Neural cell (in vitro differentiated cells): ENCODE data around the gene TRIO.

Experiments
- TF ChIP-seq, protein P1 (sequence below): fragments of 450-650 bp; IDR thresholded peaks from 2 replicates; pipeline ENCODE4 v1.5.1; 2014; ENCODE audit warnings: antibody characterized with exemption, mild to moderate bottlenecking, moderate library complexity; ENCODE audit not compliant: poor library complexity, severe bottlenecking
- TF ChIP-seq, protein P2 (sequence below): IDR thresholded peaks from 2 replicates; pipeline ENCODE4 v1.6.1; 2012; ENCODE audit warnings: borderline replicate concordance

DNA sequence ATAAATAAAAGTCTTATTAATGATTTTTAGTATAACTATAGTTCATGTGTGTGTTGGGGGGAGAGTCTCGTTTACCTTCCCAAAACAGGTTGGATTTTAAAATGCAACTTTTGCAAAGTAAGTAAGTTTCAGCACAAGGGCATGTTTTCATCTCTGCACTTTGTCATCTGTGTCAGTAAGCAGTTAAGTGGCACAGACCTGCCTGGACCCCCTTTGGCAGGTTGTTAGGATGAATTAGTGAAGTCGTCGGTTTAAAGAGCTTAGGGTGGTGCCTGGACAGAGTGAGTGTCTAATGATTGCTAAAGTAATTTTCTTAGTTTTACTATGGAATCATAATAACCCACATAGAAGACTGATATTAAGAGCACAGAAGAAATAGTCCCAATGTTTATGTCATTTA lies 74.9 kb downstream of the TRIO start:
- TF ChIP-seq, protein P1, sequence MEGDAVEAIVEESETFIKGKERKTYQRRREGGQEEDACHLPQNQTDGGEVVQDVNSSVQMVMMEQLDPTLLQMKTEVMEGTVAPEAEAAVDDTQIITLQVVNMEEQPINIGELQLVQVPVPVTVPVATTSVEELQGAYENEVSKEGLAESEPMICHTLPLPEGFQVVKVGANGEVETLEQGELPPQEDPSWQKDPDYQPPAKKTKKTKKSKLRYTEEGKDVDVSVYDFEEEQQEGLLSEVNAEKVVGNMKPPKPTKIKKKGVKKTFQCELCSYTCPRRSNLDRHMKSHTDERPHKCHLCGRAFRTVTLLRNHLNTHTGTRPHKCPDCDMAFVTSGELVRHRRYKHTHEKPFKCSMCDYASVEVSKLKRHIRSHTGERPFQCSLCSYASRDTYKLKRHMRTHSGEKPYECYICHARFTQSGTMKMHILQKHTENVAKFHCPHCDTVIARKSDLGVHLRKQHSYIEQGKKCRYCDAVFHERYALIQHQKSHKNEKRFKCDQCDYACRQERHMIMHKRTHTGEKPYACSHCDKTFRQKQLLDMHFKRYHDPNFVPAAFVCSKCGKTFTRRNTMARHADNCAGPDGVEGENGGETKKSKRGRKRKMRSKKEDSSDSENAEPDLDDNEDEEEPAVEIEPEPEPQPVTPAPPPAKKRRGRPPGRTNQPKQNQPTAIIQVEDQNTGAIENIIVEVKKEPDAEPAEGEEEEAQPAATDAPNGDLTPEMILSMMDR, result no peak
- TF ChIP-seq, protein P2, sequence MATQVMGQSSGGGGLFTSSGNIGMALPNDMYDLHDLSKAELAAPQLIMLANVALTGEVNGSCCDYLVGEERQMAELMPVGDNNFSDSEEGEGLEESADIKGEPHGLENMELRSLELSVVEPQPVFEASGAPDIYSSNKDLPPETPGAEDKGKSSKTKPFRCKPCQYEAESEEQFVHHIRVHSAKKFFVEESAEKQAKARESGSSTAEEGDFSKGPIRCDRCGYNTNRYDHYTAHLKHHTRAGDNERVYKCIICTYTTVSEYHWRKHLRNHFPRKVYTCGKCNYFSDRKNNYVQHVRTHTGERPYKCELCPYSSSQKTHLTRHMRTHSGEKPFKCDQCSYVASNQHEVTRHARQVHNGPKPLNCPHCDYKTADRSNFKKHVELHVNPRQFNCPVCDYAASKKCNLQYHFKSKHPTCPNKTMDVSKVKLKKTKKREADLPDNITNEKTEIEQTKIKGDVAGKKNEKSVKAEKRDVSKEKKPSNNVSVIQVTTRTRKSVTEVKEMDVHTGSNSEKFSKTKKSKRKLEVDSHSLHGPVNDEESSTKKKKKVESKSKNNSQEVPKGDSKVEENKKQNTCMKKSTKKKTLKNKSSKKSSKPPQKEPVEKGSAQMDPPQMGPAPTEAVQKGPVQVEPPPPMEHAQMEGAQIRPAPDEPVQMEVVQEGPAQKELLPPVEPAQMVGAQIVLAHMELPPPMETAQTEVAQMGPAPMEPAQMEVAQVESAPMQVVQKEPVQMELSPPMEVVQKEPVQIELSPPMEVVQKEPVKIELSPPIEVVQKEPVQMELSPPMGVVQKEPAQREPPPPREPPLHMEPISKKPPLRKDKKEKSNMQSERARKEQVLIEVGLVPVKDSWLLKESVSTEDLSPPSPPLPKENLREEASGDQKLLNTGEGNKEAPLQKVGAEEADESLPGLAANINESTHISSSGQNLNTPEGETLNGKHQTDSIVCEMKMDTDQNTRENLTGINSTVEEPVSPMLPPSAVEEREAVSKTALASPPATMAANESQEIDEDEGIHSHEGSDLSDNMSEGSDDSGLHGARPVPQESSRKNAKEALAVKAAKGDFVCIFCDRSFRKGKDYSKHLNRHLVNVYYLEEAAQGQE, result no peak
